ENCODE data around the gene FYN.

DNA sequence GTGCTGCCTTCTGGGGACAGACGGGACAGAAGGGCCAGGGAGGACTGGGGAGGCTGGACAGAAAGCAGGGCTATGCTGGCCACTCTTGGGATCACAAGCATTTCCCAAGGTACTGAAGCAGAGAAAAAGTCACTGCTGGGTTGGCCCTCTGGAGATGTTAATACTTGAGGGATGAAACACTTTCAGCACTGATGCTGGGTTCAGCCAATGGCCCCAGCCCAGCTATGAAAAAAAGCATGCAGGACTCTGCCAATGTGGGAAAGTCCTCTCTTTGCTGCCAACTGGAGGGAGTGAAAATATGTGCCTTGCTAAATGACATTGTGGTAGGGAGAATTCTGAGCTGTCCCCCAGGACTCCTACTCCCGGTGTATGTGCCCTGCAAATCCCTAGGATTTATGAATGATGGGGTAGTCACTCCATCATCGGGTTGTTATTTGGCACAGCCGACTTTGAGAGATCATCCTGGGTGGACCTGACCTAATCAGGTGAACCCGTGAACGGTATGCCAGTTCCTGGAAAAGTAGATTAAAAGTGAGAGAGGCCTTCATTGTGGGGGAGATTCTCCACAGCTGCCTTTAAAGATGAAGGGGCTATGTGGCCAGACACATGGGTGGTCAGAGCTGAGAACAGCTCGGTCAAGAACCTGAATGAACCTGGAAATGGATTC lies 147.7 kb downstream of the FYN start:
- TF ChIP-seq PPARD (CRISPR knock-in tag; IDR thresholded peaks at IDR 0.05) (no peak), KDM4B (IDR thresholded peaks at IDR 0.05; ENCODE audit: borderline replicate concordance in 2 of 2, low read depth in 1 of 2) (no peak), POLR2AphosphoS5 (IDR thresholded peaks at IDR 0.05; ENCODE audit: control insufficient read depth, insufficient read depth, low read depth, low read length) (no peak), FOXO4 (CRISPR knock-in tag; IDR thresholded peaks at IDR 0.05) (no peak), ESRRB (CRISPR knock-in tag; IDR thresholded peaks at IDR 0.05; ENCODE audit: borderline replicate concordance) (no peak), NFYB (IDR thresholded peaks at IDR 0.05; ENCODE audit: extremely low read depth, insufficient read length) (no peak), MYNN (IDR thresholded peaks at IDR 0.05) (no peak), MYNN (CRISPR knock-in tag; IDR thresholded peaks at IDR 0.05) (no peak)
- TF ChIP-seq, protein P1, sequence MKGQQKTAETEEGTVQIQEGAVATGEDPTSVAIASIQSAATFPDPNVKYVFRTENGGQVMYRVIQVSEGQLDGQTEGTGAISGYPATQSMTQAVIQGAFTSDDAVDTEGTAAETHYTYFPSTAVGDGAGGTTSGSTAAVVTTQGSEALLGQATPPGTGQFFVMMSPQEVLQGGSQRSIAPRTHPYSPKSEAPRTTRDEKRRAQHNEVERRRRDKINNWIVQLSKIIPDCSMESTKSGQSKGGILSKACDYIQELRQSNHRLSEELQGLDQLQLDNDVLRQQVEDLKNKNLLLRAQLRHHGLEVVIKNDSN (CRISPR knock-in tag; IDR thresholded peaks at IDR 0.05), result no peak

All from K562 (cell line).